ENCODE measurements around the gene EIF2S3B. TPM values are rescaled to one million over a fixed set of nuclear protein-coding genes. Genes with fewer than 3 reads are reported as not detected.

Gene EIF2S3B
- total RNA-seq, 1 donor from 2014 or later = 0.35 TPM

DNA sequence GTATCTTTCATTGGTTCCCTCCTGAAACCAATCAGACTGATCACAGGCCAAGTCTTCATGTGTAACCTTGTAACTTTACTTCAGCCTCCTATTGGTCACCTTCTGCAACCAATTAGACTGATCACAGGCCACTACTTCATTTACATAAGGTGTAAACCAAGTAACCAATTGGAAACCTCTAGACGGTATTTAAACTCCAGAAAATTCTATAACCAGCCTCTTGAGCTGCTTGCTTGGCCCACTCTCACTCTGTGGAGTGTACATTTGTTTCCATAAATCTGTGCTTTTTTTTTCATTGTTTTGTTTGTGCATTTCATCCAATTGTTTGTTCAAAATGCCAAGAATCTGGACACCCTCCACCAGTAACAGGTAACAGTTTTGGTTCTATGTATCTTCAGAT, 47.5 kb downstream of the EIF2S3B start:
- DNase-seq (ENCODE audit: extremely low read depth, low read depth, low spot score) = no peak

GRCh38 chr12:10554228-10554755, 48.6 kb downstream of the EIF2S3B start:
- no peak for DNase-seq (ENCODE audit: extremely low read depth, low read depth, low spot score)

DNA sequence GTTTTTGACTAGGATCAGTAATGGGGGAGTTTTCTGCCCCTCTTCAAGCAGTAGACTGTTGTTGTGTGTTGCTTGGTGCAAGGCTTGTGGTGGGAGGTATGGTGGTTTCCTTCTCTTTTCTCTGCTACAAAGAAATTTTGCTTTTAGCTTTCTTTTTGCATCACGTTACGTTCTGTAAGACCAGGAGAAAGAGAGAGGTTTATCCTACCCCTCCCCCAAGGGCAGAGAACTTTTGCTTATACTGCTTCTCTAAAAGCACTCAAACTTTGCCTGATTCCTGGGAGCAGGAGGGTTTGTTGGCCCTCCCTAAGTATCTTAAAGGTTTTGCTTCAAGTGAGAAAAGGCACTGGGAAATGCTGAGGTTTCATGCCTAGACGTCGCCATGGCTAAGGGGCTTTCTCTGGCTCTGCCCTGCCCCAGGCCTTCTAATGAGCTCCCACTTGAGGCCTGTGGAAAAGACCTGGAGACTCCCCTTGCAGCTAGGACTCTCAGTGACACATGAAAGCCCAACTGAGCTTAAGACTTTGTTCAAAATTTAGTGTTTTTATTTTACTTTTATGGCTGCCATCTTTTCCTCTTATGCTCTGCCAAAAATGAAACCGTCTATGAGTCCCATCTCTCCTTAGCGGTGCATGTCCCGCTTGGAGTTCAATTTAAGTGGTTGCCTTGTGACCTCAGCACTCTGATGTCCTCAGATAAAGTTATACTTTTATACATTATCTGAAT, 49.2 kb downstream of the EIF2S3B start:
- no peak for DNase-seq (ENCODE audit: extremely low read depth, low read depth, low spot score)

- no peak for DNase-seq (ENCODE audit: extremely low read depth, low read depth, low spot score)
Observed at GRCh38 chr12:10557329-10557728, 51.6 kb downstream of the EIF2S3B start.

DNA sequence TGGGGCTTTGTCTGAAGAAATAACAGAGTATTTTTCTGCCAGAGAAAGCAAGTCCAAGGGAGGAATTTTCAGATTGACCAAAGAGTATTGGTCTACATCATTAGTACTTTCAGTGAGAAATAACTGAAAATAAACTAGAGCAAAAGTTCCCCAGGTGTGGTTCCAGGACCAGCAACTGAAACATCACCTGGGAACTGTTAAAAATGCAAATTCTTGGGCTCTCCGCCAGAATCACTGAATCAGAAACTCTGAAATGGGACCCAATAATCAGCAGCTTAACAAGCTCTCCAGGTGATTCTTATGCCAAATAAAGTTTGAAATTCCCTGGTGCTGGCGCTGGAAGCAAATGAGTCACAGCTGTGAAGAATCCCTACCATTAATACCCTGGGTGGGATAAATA, 52.1 kb downstream of the EIF2S3B start:
- no peak for DNase-seq (ENCODE audit: extremely low read depth, low read depth, low spot score)

Other genes starting within 250 kb of the EIF2S3B start
- gene KLRD1, start 198.0 kb upstream of the EIF2S3B start, total RNA-seq = 0.05 and 0.06 TPM in 2 replicates
- not detected in 2 replicates for gene KLRK1, start 115.8 kb upstream of the EIF2S3B start, total RNA-seq
- gene KLRC4, start 96.1 kb upstream of the EIF2S3B start, total RNA-seq = not detected in 2 replicates
- gene KLRC3, start 85.3 kb upstream of the EIF2S3B start, total RNA-seq = not detected in 2 replicates
- gene KLRC2, start 69.9 kb upstream of the EIF2S3B start, total RNA-seq = not detected in 2 replicates
- gene KLRC1, start 52.5 kb upstream of the EIF2S3B start, total RNA-seq = not detected in 2 replicates
- gene MAGOHB, start 107.7 kb downstream of the EIF2S3B start, total RNA-seq = 8.7 and 19.7 TPM in 2 replicates
- gene STYK1, start 168.2 kb downstream of the EIF2S3B start, total RNA-seq = 1.5 and 1.7 TPM in 2 replicates
- 335 and 368 TPM in 2 replicates for gene YBX3, start 217.4 kb downstream of the EIF2S3B start, total RNA-seq

Data from glomerular endothelial cell (primary cell).